GM19023 (cell line): Measurements from ENCODE around the gene CDA.

Source experiments
- ATAC-seq: cut with Tn5 transposase; IDR thresholded peaks from one replicate; pipeline ENCODE4 v1.9.1; 2021; ENCODE audit warnings: mild to moderate bottlenecking, moderate library complexity; ENCODE audit not compliant: unreplicated experiment

Gene CDA

GRCh38 chr1:20615946-20616846, 27.3 kb downstream of the CDA start:
- ATAC-seq, result no peak

GRCh38 chr1:20616847-20617487, 28.1 kb downstream of the CDA start:
- no peak for ATAC-seq

- ATAC-seq, result no peak
Observed at GRCh38 chr1:20618550-20618949, 29.7 kb downstream of the CDA start.

- no peak for ATAC-seq
Observed at GRCh38 chr1:20619999-20620398, 31.1 kb downstream of the CDA start.

GRCh38 chr1:20621012-20621411, 32.1 kb downstream of the CDA start:
- ATAC-seq, result no peak

- ATAC-seq, result no peak
Observed at GRCh38 chr1:20624709-20625108, 35.8 kb downstream of the CDA start.

- no peak for ATAC-seq
Observed at GRCh38 chr1:20625176-20626097, 36.5 kb downstream of the CDA start.

- no peak for ATAC-seq
Observed at GRCh38 chr1:20626098-20626427, 37.2 kb downstream of the CDA start.

GRCh38 chr1:20626524-20626923, 37.6 kb downstream of the CDA start:
- ATAC-seq, result no peak

GRCh38 chr1:20630729-20631128, 41.8 kb downstream of the CDA start:
- no peak for ATAC-seq

- no peak for ATAC-seq
Observed at GRCh38 chr1:20632386-20632785, 43.5 kb downstream of the CDA start.

GRCh38 chr1:20633190-20634064, 44.5 kb downstream of the CDA start, which contains the start of gene PINK1:
Gene PINK1, plus strand, starts transcription at chr1:20633458. Its CDS starts 91 bp downstream, at chr1:20633549.
- ATAC-seq, result peak; percentile 75

GRCh38 chr1:20634065-20634593, 45.2 kb downstream of the CDA start:
- ATAC-seq, result no peak

- ATAC-seq, result no peak
Observed at GRCh38 chr1:20634594-20635084, 45.7 kb downstream of the CDA start.

GRCh38 chr1:20636785-20637347, 48.0 kb downstream of the CDA start:
- ATAC-seq, result no peak

GRCh38 chr1:20640183-20640597, 51.3 kb downstream of the CDA start:
- no peak for ATAC-seq

- ATAC-seq, result no peak
Observed at GRCh38 chr1:20641975-20642374, 53.1 kb downstream of the CDA start.

- ATAC-seq, result no peak
Observed at GRCh38 chr1:20643080-20643479, 54.2 kb downstream of the CDA start.

GRCh38 chr1:20644416-20644815, 55.5 kb downstream of the CDA start:
- no peak for ATAC-seq
